ENCODE data around the gene CDK18. TPM values are rescaled to one million over a fixed set of nuclear protein-coding genes. Genes with fewer than 3 reads are reported as not detected.

Gene CDK18
- 1 to 10 TPM; 4.2 to 9.6 (median 9.1) TPM for polyA plus RNA-seq

DNA sequence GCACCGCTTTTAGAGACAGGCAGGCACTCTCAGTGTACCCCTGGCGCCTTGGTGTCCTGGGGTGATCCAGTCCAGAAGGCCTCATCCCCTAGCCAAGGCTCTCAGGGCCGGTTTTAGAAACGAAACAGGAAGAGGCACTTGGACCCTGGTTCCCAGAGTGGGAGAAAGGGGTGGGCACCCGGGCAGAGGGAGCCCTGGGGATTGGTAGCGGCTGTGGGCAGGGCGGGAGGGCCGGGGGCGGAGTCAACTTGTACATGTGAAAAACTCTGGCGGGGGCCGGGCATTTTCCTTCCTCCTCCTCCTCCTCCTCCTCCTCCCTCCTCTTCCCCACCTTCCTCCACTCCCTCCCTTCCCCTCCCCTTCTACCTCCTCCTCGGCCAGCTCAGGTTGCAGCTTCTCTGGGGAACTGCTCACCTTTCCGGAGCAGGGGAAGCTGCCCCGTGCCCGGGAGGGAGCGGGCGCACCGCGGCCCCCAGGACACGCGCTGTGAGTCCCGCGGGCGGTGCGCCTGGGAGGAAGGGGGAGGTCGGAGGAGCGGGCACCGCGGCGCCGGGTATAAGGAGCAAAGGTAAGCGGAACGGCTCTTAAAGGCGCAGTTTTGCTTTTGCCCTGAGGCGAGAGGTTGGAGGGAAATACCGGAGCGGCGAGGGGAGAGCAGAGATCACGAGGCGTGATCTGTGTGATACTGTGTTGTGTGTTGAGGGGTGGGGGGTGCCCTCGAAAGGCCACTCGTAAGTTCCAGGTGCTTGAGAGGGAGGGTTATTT is at the start of gene CDK18:
TSS of gene CDK18 (plus strand) at position 359 of the 765 bp plus-strand sequence. CDS start 18,499 bp downstream, outside the sequence.
- 4% methylated on average over 39 to 42 of the region's 42 CpGs for WGBS, 3 donors
- no peak within 1 kb of the TSS for H3K27ac ChIP-seq (ENCODE audit: low read depth, low read length)

DNA sequence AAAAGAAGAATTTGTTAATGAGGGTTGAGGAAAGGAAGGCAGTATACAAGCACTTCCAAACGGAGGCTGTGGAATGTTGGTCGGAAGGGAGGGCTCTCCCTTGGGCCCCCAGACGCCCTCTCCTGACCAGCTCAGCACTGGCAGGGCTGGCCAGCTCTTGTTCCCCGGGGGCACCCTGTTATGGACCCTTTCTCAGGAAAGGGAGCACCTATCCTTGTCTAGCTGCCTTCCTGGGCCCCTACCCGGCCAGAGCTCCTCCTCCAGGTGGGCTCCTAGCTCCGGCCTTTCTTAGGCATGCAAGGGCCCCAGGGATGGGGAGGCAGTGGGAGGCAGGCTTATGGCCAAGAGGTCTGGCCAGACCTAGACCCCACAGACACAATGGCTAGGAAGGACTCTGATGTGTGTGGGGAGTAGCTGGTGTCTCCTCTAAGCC is 49.5 kb upstream of the CDK18 start:
- 23 to 38% (median 25%) methylated on average over 6 of the region's 6 CpGs for WGBS, 3 donors
- H3K27ac ChIP-seq (ENCODE audit: low read depth, low read length): no peak overlapping the region

DNA sequence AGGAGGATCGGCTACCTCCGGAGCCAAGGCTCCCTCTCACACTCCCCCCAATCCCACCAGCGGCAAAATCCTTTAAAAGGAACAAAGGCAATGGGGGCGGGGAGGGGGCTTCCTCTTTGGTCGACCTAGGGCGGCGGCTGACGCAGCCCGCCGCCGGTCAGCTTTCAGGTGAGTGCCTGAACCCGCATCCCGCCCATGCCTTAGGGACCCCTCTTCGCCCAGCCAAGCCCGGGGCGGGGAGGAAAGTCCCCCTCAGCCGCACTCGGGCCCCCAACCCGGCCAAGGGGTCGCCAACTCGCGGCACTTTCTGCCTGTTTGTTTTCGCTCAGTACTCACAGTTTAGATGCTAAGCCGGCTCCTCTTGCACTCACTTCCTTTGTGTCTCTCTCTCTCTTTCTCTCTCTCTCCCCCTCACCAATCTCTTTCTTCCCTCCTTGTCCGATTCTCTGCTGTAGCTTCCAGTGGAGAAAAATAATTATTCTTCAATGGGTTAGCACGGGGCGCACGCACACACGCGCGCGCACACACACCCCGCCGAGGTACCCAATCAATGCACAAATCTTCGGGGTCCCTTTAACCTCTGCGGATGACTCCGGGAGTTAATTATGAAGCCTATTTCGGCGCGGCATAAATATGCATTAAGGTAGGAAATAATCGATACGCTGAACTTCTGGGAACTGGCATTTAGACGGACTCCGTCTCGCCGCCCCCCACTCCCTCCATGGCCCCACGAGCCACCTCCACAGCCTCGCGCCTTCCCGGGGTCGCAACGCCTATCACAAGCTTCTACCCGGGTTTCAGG is 48.7 kb upstream of the CDK18 start, which contains the start of gene BLACAT1:
TSS of gene BLACAT1 (minus strand) at position 465 of the 802 bp plus-strand sequence.
- WGBS, 3 donors: 3 to 4% (median 3%) methylated on average over 51 to 53 of the region's 53 CpGs
- H3K27ac ChIP-seq (ENCODE audit: low read depth, low read length): no peak within 1 kb of the TSS

DNA sequence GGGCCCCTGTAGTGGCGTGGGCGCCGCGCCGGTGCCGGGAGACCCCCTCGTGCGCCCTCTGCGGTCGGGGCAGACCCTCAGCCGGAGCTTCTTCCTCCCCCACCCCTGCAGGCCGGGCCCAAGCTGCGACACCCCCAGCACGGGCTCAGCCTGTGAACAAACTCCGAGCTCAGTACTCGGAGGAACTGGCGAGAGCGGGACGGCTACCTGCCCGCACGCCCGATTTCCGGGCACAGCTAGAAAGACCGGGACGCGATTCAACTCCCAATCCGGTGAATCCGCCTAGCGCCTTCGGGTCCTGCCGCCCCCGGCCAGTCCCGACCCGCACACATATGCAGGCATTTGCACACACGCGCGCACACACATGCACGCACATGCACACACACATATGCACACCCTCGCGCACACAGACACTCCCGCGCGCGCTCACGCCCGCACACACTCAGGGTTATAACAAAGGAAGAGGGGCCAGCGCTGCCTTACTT is 48.0 kb upstream of the CDK18 start:
- H3K27ac ChIP-seq (ENCODE audit: low read depth, low read length): no peak overlapping the region
- 1 to 2% (median 1%) methylated on average over 40 to 47 of the region's 47 CpGs for WGBS, 3 donors

- H3K27ac ChIP-seq (ENCODE audit: low read depth, low read length): no peak overlapping the region
- 2 to 3% (median 2%) methylated on average over 44 to 73 of the region's 74 CpGs for WGBS, 3 donors
These were observed 47.4 kb upstream of the CDK18 start for GRCh38 chr1:205456868-205457745.

- no peak overlapping the region for H3K27ac ChIP-seq (ENCODE audit: low read depth, low read length)
- WGBS, 3 donors: 47 to 55% (median 52%) methylated on average over 6 of the region's 6 CpGs
These were observed 45.5 kb upstream of the CDK18 start for GRCh38 chr1:205458777-205459566.

GRCh38 chr1:205465392-205465791 is 39.1 kb upstream of the CDK18 start:
- WGBS, 3 donors: 30 to 75% (median 74%) methylated on average over 2 of the region's 2 CpGs
- H3K27ac ChIP-seq (ENCODE audit: low read depth, low read length): no peak overlapping the region

DNA sequence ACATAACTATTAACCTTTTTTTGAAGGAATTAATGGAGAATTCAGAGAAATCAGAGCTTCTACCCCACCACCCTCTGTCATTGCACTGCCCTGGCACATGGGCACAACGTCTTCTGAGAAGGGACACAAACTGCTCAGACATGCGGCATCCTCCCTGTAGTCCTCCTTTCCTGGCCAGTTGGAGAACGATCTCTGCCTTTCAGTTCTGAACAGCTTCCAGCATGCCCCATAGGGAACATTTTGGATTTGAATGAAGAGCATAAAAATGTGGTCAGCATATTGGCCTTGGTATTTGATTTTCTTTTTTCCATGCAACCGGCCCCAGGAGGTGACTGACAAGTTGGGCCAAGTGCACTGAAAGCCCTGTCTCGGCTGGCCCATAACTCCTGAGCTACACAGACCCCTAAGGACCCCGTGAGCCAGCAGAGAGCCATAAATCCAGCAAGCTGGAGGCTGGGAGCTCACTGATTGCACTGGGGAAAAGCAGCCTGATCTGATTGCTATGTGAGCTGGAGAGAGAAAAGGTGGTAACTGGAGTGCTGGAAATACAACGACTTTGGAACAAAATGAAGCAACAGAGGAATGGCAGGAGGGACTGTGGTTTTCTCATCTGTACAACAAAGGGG is 37.8 kb upstream of the CDK18 start:
- no peak overlapping the region for H3K27ac ChIP-seq (ENCODE audit: low read depth, low read length)
- 42 to 48% (median 42%) methylated on average over 7 of the region's 7 CpGs for WGBS, 3 donors

- WGBS, 3 donors: 42 to 91% (median 89%) methylated on average over 6 of the region's 6 CpGs
- no peak overlapping the region for H3K27ac ChIP-seq (ENCODE audit: low read depth, low read length)
These were observed 34.3 kb upstream of the CDK18 start for GRCh38 chr1:205470131-205470530.

GRCh38 chr1:205472737-205473441 is 31.6 kb upstream of the CDK18 start:
- no peak overlapping the region for H3K27ac ChIP-seq (ENCODE audit: low read depth, low read length)
- WGBS, 3 donors: 18 to 27% (median 23%) methylated on average over 10 to 13 of the region's 13 CpGs

GRCh38 chr1:205473475-205473874 is 31.0 kb upstream of the CDK18 start:
- 33 to 42% (median 42%) methylated on average over 4 of the region's 4 CpGs for WGBS, 3 donors
- H3K27ac ChIP-seq (ENCODE audit: low read depth, low read length): no peak overlapping the region

DNA sequence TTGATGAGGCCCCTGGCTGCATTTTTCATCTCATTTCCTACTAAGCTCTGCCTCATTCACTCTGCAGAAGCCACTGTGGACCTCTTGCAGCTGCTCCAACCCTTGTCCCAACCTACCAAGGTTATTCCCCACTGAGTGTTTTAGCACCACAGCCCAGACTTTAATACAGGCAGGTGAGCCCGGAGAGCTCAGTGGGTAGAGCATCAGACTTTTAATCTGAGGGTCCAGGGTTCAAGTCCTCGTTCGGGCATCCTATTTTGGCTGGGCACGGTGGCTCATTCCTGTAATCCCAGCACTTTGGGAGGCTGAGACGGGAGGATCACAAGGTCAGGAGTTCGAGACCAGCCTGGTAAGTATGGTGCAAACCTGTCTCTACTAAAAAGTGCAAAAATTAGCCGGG is 30.5 kb upstream of the CDK18 start:
- H3K27ac ChIP-seq (ENCODE audit: low read depth, low read length): no peak overlapping the region
- 87 to 91% (median 90%) methylated on average over 7 of the region's 7 CpGs for WGBS, 3 donors

DNA sequence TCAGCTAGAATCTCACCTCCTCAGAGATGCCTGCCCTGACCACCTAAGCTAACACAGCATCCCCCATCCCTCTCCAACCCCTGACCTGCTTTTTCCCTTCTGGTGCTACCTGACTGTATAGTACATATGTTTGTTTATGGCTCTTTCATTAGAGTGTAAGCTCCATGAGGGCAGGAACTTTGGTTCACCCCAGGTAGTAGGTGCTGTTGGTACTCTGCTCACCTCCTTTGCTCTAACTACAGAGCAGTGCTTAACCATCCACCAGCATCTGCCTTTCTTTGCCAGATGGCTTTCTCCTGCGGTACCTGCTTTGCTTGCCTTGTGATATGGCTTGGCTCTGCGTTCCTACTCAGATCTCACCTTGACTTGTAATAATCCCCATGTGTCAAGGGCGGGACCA is 29.9 kb upstream of the CDK18 start:
- WGBS, 3 donors: 87 to 97% (median 93%) methylated on average over 3 of the region's 3 CpGs
- H3K27ac ChIP-seq (ENCODE audit: low read depth, low read length): no peak overlapping the region

GRCh38 chr1:205475855-205476254 is 28.6 kb upstream of the CDK18 start:
- no peak overlapping the region for H3K27ac ChIP-seq (ENCODE audit: low read depth, low read length)
- WGBS, 3 donors: 97 to 100% (median 97%) methylated on average over 1 of the region's 1 CpG

DNA sequence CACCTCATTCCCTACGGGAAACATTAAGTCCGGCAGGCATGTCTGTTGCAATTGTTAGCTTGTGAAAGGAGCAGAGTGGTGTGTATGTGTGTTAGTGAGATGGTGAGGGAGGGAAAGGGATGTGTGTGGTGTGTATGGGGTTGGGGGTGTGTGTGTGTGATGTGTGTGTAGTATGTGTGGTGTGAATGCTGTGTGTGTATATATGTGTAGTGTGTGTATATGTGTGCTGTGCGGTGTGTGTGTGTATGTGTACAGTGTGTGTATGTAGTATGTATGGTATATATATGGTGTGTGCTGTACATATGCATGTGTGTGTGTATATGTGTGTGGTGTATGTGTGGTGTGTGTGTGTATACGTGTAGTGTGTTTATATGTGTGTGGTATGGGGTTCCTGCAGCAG is 27.8 kb upstream of the CDK18 start:
- H3K27ac ChIP-seq (ENCODE audit: low read depth, low read length): no peak overlapping the region
- WGBS, 3 donors: 92 to 94% (median 93%) methylated on average over 4 of the region's 4 CpGs

- WGBS, 3 donors: 68 to 72% (median 71%) methylated on average over 6 of the region's 6 CpGs
- H3K27ac ChIP-seq (ENCODE audit: low read depth, low read length): no peak overlapping the region
These were observed 27.2 kb upstream of the CDK18 start for GRCh38 chr1:205477121-205477758.
